ENCODE measurements around the gene CCSER1.

CCSER1 gene

DNA sequence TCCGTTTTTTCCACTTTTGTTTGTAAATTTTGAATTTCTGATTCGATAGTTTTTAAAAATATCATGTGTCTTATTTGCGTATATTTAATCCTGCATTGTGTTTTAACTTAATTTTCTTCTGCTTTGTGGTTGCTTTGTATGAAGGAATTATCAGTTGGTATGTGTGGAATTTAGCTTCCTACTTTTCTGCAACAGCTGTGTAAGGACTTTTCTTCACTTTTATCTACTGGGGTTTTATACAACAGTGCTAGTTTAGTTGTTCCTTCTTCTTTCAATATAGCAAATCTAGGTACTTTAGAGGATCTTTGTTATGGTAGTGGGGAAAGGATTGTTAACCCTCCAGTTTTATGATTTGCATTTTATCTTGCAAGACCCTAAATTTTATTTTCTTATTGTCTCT, 410.3 kb downstream of the CCSER1 start:
- Histone ChIP-seq H3K4me2 (ENCODE audit: low read length) (no peak overlapping the region), H3K4me1 (ENCODE audit: control insufficient read depth, low read length) (no peaks in the 10 kb centered on the region), H3K79me2 (ENCODE audit: control insufficient read depth, low read length) (no peaks in the 10 kb centered on the region), H3K4me3 (ENCODE audit: low read length) (no peak overlapping the region), H3K27ac (ENCODE audit: low read depth, low read length) (no peak overlapping the region), H4K20me1 (ENCODE audit: control insufficient read depth, insufficient read depth, low read depth, low read length) (no peaks in the 10 kb centered on the region), H3K27me3 (ENCODE audit: control insufficient read depth, low read length) (no peaks in the 10 kb centered on the region), H3K9me2 (replicated peaks; ENCODE audit: control insufficient read depth, low read length) (no peaks in the 10 kb centered on the region), H3F3A (ENCODE audit: control insufficient read depth, insufficient read depth) (no peaks in the 10 kb centered on the region), H3K36me3 (ENCODE audit: control insufficient read depth, low read length) (no peaks in the 10 kb centered on the region), H3K9me3 (ENCODE audit: control insufficient read depth, insufficient read depth, low read length) (no peaks in the 10 kb centered on the region)
- no peak for TF ChIP-seq EZH2phosphoT487 (IDR thresholded peaks at IDR 0.05; ENCODE audit: borderline replicate concordance, low read length)
- TF ChIP-seq, protein P1, sequence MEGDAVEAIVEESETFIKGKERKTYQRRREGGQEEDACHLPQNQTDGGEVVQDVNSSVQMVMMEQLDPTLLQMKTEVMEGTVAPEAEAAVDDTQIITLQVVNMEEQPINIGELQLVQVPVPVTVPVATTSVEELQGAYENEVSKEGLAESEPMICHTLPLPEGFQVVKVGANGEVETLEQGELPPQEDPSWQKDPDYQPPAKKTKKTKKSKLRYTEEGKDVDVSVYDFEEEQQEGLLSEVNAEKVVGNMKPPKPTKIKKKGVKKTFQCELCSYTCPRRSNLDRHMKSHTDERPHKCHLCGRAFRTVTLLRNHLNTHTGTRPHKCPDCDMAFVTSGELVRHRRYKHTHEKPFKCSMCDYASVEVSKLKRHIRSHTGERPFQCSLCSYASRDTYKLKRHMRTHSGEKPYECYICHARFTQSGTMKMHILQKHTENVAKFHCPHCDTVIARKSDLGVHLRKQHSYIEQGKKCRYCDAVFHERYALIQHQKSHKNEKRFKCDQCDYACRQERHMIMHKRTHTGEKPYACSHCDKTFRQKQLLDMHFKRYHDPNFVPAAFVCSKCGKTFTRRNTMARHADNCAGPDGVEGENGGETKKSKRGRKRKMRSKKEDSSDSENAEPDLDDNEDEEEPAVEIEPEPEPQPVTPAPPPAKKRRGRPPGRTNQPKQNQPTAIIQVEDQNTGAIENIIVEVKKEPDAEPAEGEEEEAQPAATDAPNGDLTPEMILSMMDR (IDR thresholded peaks at IDR 0.05; ENCODE audit: low read depth, low read length, poor library complexity, severe bottlenecking), result no peak

GRCh38 chr4:90540536-90540935, 413.3 kb downstream of the CCSER1 start:
- Histone ChIP-seq H3K9me2 (replicated peaks; ENCODE audit: control insufficient read depth, low read length) (no peaks in the 10 kb centered on the region), H3K4me3 (ENCODE audit: low read length) (no peak overlapping the region), H3K36me3 (ENCODE audit: control insufficient read depth, low read length) (no peaks in the 10 kb centered on the region), H3K79me2 (ENCODE audit: control insufficient read depth, low read length) (no peaks in the 10 kb centered on the region), H3K27me3 (ENCODE audit: control insufficient read depth, low read length) (no peaks in the 10 kb centered on the region), H4K20me1 (ENCODE audit: control insufficient read depth, insufficient read depth, low read depth, low read length) (no peaks in the 10 kb centered on the region), H3F3A (ENCODE audit: control insufficient read depth, insufficient read depth) (no peaks in the 10 kb centered on the region), H3K4me1 (ENCODE audit: control insufficient read depth, low read length) (no peaks in the 10 kb centered on the region), H3K9me3 (ENCODE audit: control insufficient read depth, insufficient read depth, low read length) (no peaks in the 10 kb centered on the region), H3K4me2 (ENCODE audit: low read length) (no peak overlapping the region), H3K27ac (ENCODE audit: low read depth, low read length) (no peak overlapping the region)
- TF ChIP-seq EZH2phosphoT487 (IDR thresholded peaks at IDR 0.05; ENCODE audit: borderline replicate concordance, low read length), result no peak
- TF ChIP-seq, protein P1 (IDR thresholded peaks at IDR 0.05; ENCODE audit: low read depth, low read length, poor library complexity, severe bottlenecking), result no peak

GRCh38 chr4:90542216-90542615, 415.0 kb downstream of the CCSER1 start:
- H3K79me2 ChIP-seq (ENCODE audit: control insufficient read depth, low read length), result no peaks in the 10 kb centered on the region
- H3K4me2 ChIP-seq (ENCODE audit: low read length), result no peak overlapping the region
- H3F3A ChIP-seq (ENCODE audit: control insufficient read depth, insufficient read depth), result no peaks in the 10 kb centered on the region
- no peaks in the 10 kb centered on the region for H3K27me3 ChIP-seq (ENCODE audit: control insufficient read depth, low read length)
- no peak overlapping the region for H3K27ac ChIP-seq (ENCODE audit: low read depth, low read length)
- no peaks in the 10 kb centered on the region for H3K4me1 ChIP-seq (ENCODE audit: control insufficient read depth, low read length)
- no peak overlapping the region for H3K4me3 ChIP-seq (ENCODE audit: low read length)
- H3K9me3 ChIP-seq (ENCODE audit: control insufficient read depth, insufficient read depth, low read length), result no peaks in the 10 kb centered on the region
- no peaks in the 10 kb centered on the region for H3K9me2 ChIP-seq (replicated peaks; ENCODE audit: control insufficient read depth, low read length)
- no peaks in the 10 kb centered on the region for H4K20me1 ChIP-seq (ENCODE audit: control insufficient read depth, insufficient read depth, low read depth, low read length)
- no peaks in the 10 kb centered on the region for H3K36me3 ChIP-seq (ENCODE audit: control insufficient read depth, low read length)
- TF ChIP-seq, protein P1 (IDR thresholded peaks at IDR 0.05; ENCODE audit: low read depth, low read length, poor library complexity, severe bottlenecking), result no peak
- no peak for TF ChIP-seq EZH2phosphoT487 (IDR thresholded peaks at IDR 0.05; ENCODE audit: borderline replicate concordance, low read length)
